Neural cell (in vitro differentiated cells): ENCODE measurements around the gene LRRC4B. TPM values are rescaled to one million over a fixed set of nuclear protein-coding genes. Genes with fewer than 3 reads are reported as not detected.

Experiments
- H2AFZ ChIP-seq: fragments of 200-600, 300-800 bp; sonication (generic), shearing (Covaris generic); 2 replicates; pipeline ENCODE4 v1.6.0; 2014; ENCODE audit warnings: low read depth, mild to moderate bottlenecking, antibody characterized with exemption, low read length, moderate library complexity
- H3F3A ChIP-seq: fragments of 200-600 bp; shearing (Covaris generic); 2 replicates; pipeline ENCODE4 v1.6.1; 2016; ENCODE audit warnings: mild to moderate bottlenecking, moderate library complexity, mixed read lengths, antibody characterized with exemption, low read length; ENCODE audit not compliant: insufficient read depth, poor library complexity, severe bottlenecking
- H3K27ac ChIP-seq: fragments of 200-600, 300-800 bp; sonication (generic), shearing (Covaris generic); 2 replicates; pipeline ENCODE4 v1.5.1; 2014; ENCODE audit warnings: mild to moderate bottlenecking, low read length, moderate library complexity
- H3K27me3 ChIP-seq: fragments of 300-800, 200-600 bp; sonication (generic), shearing (Covaris generic); 2 replicates; pipeline ENCODE4 v1.6.0; 2014; ENCODE audit warnings: mild to moderate bottlenecking, low read depth, low read length, moderate library complexity; ENCODE audit not compliant: insufficient read depth
- H3K36me3 ChIP-seq: fragments of 300-800, 200-600 bp; sonication (generic), shearing (Covaris generic); 2 replicates; pipeline ENCODE4 v1.5.1; 2014; ENCODE audit warnings: mild to moderate bottlenecking, antibody characterized with exemption, low read length, moderate library complexity; ENCODE audit not compliant: insufficient read depth
- H3K4me2 ChIP-seq: fragments of 300-800, 200-600 bp; sonication (generic), shearing (Covaris generic); 2 replicates; pipeline ENCODE4 v1.6.0; 2014; ENCODE audit warnings: mild to moderate bottlenecking, low read length
- H3K4me3 ChIP-seq: fragments of 300-800, 200-600 bp; sonication (generic), shearing (Covaris generic); 2 replicates; pipeline ENCODE4 v1.5.1; 2014; ENCODE audit warnings: mild to moderate bottlenecking, low read length, moderate library complexity
- H3K79me2 ChIP-seq: fragments of 200-600 bp; shearing (Covaris generic); replicated peaks from 2 replicates; pipeline ENCODE4 v1.6.0; 2014; ENCODE audit warnings: mild to moderate bottlenecking, low read length, moderate library complexity; ENCODE audit not compliant: insufficient read depth
- H3K9ac ChIP-seq: fragments of 300-800, 200-600 bp; sonication (generic), shearing (Covaris generic); 2 replicates; pipeline ENCODE4 v1.6.1; 2016; ENCODE audit warnings: mild to moderate bottlenecking, low read length, mixed read lengths
- H3K9me2 ChIP-seq: fragments of 200-600 bp; shearing (Covaris generic); 2 replicates; pipeline ENCODE4 v1.6.1; 2016; ENCODE audit warnings: mild to moderate bottlenecking, low read length, mixed read lengths; ENCODE audit not compliant: insufficient read depth
- H3K9me3 ChIP-seq: fragments of 200-600, 300-800 bp; sonication (generic), shearing (Covaris generic); 2 replicates; pipeline ENCODE4 v1.6.1; 2016; ENCODE audit warnings: mild to moderate bottlenecking, mixed run types, low read length, moderate library complexity, mixed read lengths
- H4K20me1 ChIP-seq: fragments of 200-600 bp; shearing (Covaris generic); 2 replicates; pipeline ENCODE4 v1.6.1; 2016; ENCODE audit warnings: mild to moderate bottlenecking, mixed run types; ENCODE audit not compliant: insufficient read depth
- CTCF ChIP-seq: fragments of 450-650 bp; IDR thresholded peaks from 2 replicates; pipeline ENCODE4 v1.5.1; 2014; ENCODE audit warnings: antibody characterized with exemption, mild to moderate bottlenecking, moderate library complexity; ENCODE audit not compliant: poor library complexity, severe bottlenecking
- EZH2 ChIP-seq: fragments of 200-600, 300-800 bp; shearing (Covaris generic), sonication (generic); IDR thresholded peaks from 2 replicates; pipeline ENCODE4 v1.6.1; 2014; ENCODE audit warnings: antibody characterized with exemption, low read length, borderline replicate concordance, mild to moderate bottlenecking; ENCODE audit not compliant: insufficient read depth, poor library complexity, severe bottlenecking
- MXI1 ChIP-seq: fragments of 450-650 bp; conservative IDR thresholded peaks from 2 replicates; pipeline ENCODE4 v1.6.1; 2014; ENCODE audit warnings: antibody characterized with exemption, mild to moderate bottlenecking; ENCODE audit not compliant: poor library complexity, severe bottlenecking
- POLR2AphosphoS5 ChIP-seq: IDR thresholded peaks from 2 replicates; pipeline ENCODE4 v1.6.1; 2012
- RAD21 ChIP-seq: fragments of 450-650 bp; conservative IDR thresholded peaks from 2 replicates; pipeline ENCODE4 v1.6.1; 2014; ENCODE audit warnings: antibody characterized with exemption, mild to moderate bottlenecking, moderate library complexity
- REST ChIP-seq: IDR thresholded peaks from 2 replicates; pipeline ENCODE4 v1.6.1; 2012; ENCODE audit warnings: borderline replicate concordance
- SMC3 ChIP-seq: fragments of 450-650 bp; conservative IDR thresholded peaks from 2 replicates; pipeline ENCODE4 v1.6.1; 2014; ENCODE audit warnings: antibody characterized with exemption, mild to moderate bottlenecking, moderate library complexity; ENCODE audit not compliant: poor library complexity
- TAF1 ChIP-seq: IDR thresholded peaks from 2 replicates; pipeline ENCODE4 v1.6.1; 2012; ENCODE audit warnings: low read depth
- polyA plus RNA-seq: library from polyadenylated mRNA; depleted of rRNA; stranded (reverse); fragments of >200 nt; gene quantifications from 2 replicates; pipeline ENCODE4 v1.2.3, GENCODE V29; 2014

Gene LRRC4B
- polyA plus RNA-seq, 1 donor from 2014 or later = 83.1 TPM

- H3K79me2 ChIP-seq = peaks cover 53% of the 10 kb centered on the region
- H3F3A ChIP-seq = no peaks in the 10 kb centered on the region
- H3K9ac ChIP-seq = no peak overlapping the region
- H3K4me3 ChIP-seq = no peak overlapping the region
- TF ChIP-seq SMC3 (peak; percentile 77), CTCF (peak; percentile 79), TAF1 (no peak), EZH2 (no peak), RAD21 (peak; percentile 70)
- no peak overlapping the region for H3K4me2 ChIP-seq
- H3K27me3 ChIP-seq = no peaks in the 10 kb centered on the region
- no peaks in the 10 kb centered on the region for H3K9me3 ChIP-seq
- H3K9me2 ChIP-seq = no peaks in the 10 kb centered on the region
- peaks cover under 1% of the 10 kb centered on the region for H3K36me3 ChIP-seq
- no peak overlapping the region for H3K27ac ChIP-seq
- H4K20me1 ChIP-seq = no peaks in the 10 kb centered on the region
- H2AFZ ChIP-seq = no peak overlapping the region
Measured at GRCh38 chr19:50537769-50538230, 30.4 kb downstream of the LRRC4B start.

- Histone ChIP-seq H3K9ac (no peak overlapping the region), H3K79me2 (peaks cover 53% of the 10 kb centered on the region), H3K4me3 (no peak overlapping the region), H2AFZ (no peak overlapping the region), H3K36me3 (peaks cover 6% of the 10 kb centered on the region), H3K9me3 (no peaks in the 10 kb centered on the region), H4K20me1 (no peaks in the 10 kb centered on the region), H3K27me3 (no peaks in the 10 kb centered on the region), H3K27ac (no peak overlapping the region), H3F3A (no peaks in the 10 kb centered on the region), H3K9me2 (no peaks in the 10 kb centered on the region), H3K4me2 (no peak overlapping the region)
- no peak for TF ChIP-seq REST
- no peak for TF ChIP-seq TAF1
- TF ChIP-seq POLR2AphosphoS5 = no peak
- no peak for TF ChIP-seq RAD21
- TF ChIP-seq MXI1 = no peak
Measured at GRCh38 chr19:50537306-50537685, 30.9 kb downstream of the LRRC4B start.

- Histone ChIP-seq H3K36me3 (peaks cover 7% of the 10 kb centered on the region), H2AFZ (no peak overlapping the region), H3K4me3 (no peak overlapping the region), H3K9me3 (no peaks in the 10 kb centered on the region), H3K9me2 (no peaks in the 10 kb centered on the region), H3K79me2 (peaks cover 53% of the 10 kb centered on the region), H3F3A (no peaks in the 10 kb centered on the region), H3K27ac (no peak overlapping the region), H3K9ac (no peak overlapping the region), H4K20me1 (no peaks in the 10 kb centered on the region), H3K27me3 (no peaks in the 10 kb centered on the region), H3K4me2 (no peak overlapping the region)
- TF ChIP-seq EZH2 = no peak
- no peak for TF ChIP-seq CTCF
- no peak for TF ChIP-seq MXI1
- TF ChIP-seq POLR2AphosphoS5 = no peak
- no peak for TF ChIP-seq RAD21
- TF ChIP-seq TAF1 = no peak
Measured at GRCh38 chr19:50536662-50537305, 31.5 kb downstream of the LRRC4B start.
